ENCODE results near the gene ISYNA1.

DNA sequence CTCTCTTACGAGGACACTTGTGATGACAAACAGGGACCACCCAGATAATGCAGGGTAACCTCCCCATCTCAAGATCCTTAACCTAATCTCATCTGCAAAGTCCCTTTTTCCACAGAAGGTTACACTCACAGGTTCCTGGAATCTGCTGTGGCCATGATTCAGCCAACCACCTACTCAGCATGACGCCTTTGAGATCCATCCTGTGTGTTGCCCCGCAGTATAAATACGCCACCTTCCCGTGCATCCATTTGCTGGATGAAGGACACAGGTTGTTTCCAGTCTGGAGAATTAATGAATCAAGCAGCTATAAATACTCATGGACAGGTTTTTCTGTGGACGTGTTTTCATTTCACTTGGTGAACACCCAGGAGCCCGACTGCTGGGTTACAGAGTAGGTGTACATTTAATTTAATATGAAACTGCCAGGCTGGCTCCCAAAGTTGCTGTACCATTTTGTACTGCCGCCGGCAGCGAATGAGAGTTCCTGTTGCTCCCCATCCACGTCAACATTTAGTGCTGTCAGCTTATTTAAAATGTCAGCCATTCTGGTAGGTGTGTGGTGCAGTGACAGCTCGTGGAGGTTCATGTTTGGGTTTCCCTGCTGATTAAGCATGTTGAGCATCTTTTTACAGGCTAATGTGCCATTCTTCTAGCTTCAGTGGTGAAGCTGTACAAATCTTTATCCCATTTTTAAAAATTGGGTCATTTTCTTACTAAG is 43.7 kb upstream of the ISYNA1 start:
- TF ChIP-seq CTCF (IDR thresholded peaks at IDR 0.05; ENCODE audit: insufficient read depth, low read depth, low read length) (no peak), EZH2 (IDR thresholded peaks at IDR 0.05; ENCODE audit: insufficient read depth, low read length) (no peak)

All from astrocyte (in vitro differentiated cells and primary cell).